Measurements from ENCODE around the gene SORCS1.

DNA sequence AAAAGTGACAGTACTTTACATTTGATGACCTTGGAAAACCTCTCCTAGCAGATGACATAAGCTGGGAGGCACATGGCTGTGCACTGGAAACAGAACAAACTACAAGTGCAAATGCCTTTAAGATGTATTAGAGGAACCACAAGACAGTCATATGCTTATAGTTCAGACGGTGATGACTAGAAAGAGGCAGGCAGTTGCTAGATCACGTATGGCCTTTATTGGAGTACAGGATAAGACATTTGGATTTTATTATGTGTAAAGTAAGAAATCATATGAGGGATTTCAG, 290.0 kb downstream of the SORCS1 start:
- TF ChIP-seq, protein P1, sequence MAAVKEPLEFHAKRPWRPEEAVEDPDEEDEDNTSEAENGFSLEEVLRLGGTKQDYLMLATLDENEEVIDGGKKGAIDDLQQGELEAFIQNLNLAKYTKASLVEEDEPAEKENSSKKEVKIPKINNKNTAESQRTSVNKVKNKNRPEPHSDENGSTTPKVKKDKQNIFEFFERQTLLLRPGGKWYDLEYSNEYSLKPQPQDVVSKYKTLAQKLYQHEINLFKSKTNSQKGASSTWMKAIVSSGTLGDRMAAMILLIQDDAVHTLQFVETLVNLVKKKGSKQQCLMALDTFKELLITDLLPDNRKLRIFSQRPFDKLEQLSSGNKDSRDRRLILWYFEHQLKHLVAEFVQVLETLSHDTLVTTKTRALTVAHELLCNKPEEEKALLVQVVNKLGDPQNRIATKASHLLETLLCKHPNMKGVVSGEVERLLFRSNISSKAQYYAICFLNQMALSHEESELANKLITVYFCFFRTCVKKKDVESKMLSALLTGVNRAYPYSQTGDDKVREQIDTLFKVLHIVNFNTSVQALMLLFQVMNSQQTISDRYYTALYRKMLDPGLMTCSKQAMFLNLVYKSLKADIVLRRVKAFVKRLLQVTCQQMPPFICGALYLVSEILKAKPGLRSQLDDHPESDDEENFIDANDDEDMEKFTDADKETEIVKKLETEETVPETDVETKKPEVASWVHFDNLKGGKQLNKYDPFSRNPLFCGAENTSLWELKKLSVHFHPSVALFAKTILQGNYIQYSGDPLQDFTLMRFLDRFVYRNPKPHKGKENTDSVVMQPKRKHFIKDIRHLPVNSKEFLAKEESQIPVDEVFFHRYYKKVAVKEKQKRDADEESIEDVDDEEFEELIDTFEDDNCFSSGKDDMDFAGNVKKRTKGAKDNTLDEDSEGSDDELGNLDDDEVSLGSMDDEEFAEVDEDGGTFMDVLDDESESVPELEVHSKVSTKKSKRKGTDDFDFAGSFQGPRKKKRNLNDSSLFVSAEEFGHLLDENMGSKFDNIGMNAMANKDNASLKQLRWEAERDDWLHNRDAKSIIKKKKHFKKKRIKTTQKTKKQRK (IDR thresholded peaks at IDR 0.05; ENCODE audit: low read length), result no peak
- TF ChIP-seq ZNF121 (CRISPR knock-in tag; IDR thresholded peaks at IDR 0.05) (no peak), ARID2 (CRISPR knock-in tag; IDR thresholded peaks at IDR 0.05; ENCODE audit: borderline replicate concordance) (no peak)

Measured in HepG2 (cell line).